ENCODE results near the gene ZFYVE19. TPM values are rescaled to one million over a fixed set of nuclear protein-coding genes. Genes with fewer than 3 reads are reported as not detected.

ZFYVE19 gene
- total and polyA plus RNA-seq, 2 donors (not counting 3 experiments of a cell fraction or from before 2014, with no cell fraction given), result 29.7 to 47.2 TPM

GRCh38 chr15:40766194-40766815 lies 40.6 kb upstream of the ZFYVE19 start:
- H3K9me1 ChIP-seq (replicated peaks; ENCODE audit: control insufficient read depth, extremely low read depth, insufficient read depth, low read length), result no peaks in the 10 kb centered on the region
- intact Hi-C loops (cut with micrococcal nuclease) (no loop called here), dilution Hi-C loops (cut with MboI; ENCODE audit: extremely low pct_ligation_motif_present, low sequenced_read_pairs) (no loop called here)
- H3K4me1 ChIP-seq (ENCODE audit: control insufficient read depth, extremely low read depth, insufficient read depth, low read length), result peaks cover 43% of the 10 kb centered on the region
- H3K9ac ChIP-seq (replicated peaks; ENCODE audit: extremely low read depth, insufficient read depth, low read length), result no peak overlapping the region
- ChIA-PET CTCF (interaction anchor here (0.9 to 2.9 kb wide), 7 partner anchors 10 to 128 kb away, joined by 3 to 10 read pairs (median 4); partner anchors contain the start of genes RAD51 and VPS18), POLR2A (no interaction called here)
- no peak overlapping the region for H2AFZ ChIP-seq (ENCODE audit: low read depth, low read length)
- H4K20me1 ChIP-seq (replicated peaks; ENCODE audit: control insufficient read depth, extremely low read depth, insufficient read depth, low read length), result no peaks in the 10 kb centered on the region
- TF ChIP-seq POLR2A (IDR thresholded peaks at IDR 0.05; ENCODE audit: low read depth, low read length) (no peak), CTCF (IDR thresholded peaks at IDR 0.05; ENCODE audit: extremely low read depth in 1 of 2, insufficient read depth in 1 of 2, low read depth in 1 of 2, low read length in 2 of 2) (no peak), FOS (IDR thresholded peaks at IDR 0.05; ENCODE audit: borderline replicate concordance, insufficient read depth, low read length) (no peak), JUN (IDR thresholded peaks at IDR 0.05; ENCODE audit: borderline replicate concordance, insufficient read depth, insufficient read length, low read depth) (no peak), EZH2 (IDR thresholded peaks at IDR 0.05; ENCODE audit: borderline replicate concordance, low read depth, low read length, severe bottlenecking) (no peak), GATA2 (IDR thresholded peaks at IDR 0.05; ENCODE audit: insufficient read depth, insufficient read length, low read depth, low read length) (no peak), MYC (IDR thresholded peaks at IDR 0.05; ENCODE audit: low read depth, low read length) (no peak), POLR2AphosphoS5 (IDR thresholded peaks at IDR 0.05; ENCODE audit: insufficient read depth, low read depth, low read length) (no peak)
- TF ChIP-seq, protein P1, sequence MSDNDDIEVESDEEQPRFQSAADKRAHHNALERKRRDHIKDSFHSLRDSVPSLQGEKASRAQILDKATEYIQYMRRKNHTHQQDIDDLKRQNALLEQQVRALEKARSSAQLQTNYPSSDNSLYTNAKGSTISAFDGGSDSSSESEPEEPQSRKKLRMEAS (IDR thresholded peaks at IDR 0.05; ENCODE audit: insufficient read depth, insufficient read length), result no peak
- no peak for FAIRE-seq
- H3K9me3 ChIP-seq (replicated peaks; ENCODE audit: control insufficient read depth, insufficient read depth, low read length), result no peaks in the 10 kb centered on the region
- H3K27ac ChIP-seq (ENCODE audit: insufficient read depth, low read depth, low read length), result no peak overlapping the region
- no peak overlapping the region for H3K4me3 ChIP-seq (replicated peaks in 1 of 3; ENCODE audit: insufficient read depth in 1 of 3, low read depth in 1 of 3, low read length in 3 of 3)
- no peaks in the 10 kb centered on the region for H3K36me3 ChIP-seq (ENCODE audit: control insufficient read depth in 2 of 2, extremely low read depth in 1 of 2, insufficient read depth in 2 of 2, low read length in 2 of 2)
- no TSS peak for BruUV-seq (replicated peaks)
- no peaks in the 10 kb centered on the region for H3K79me2 ChIP-seq (ENCODE audit: control insufficient read depth, insufficient read depth, low read length)
- no peak for DNase-seq (ENCODE audit: low read depth, low spot score)
- H3K4me2 ChIP-seq (ENCODE audit: insufficient read depth, low read length), result no peak overlapping the region
- no peaks in the 10 kb centered on the region for H3K27me3 ChIP-seq (ENCODE audit: control insufficient read depth in 2 of 2, insufficient read depth in 2 of 2, low read length in 2 of 2)

Measured in endothelial cell of umbilical vein (primary cell).